ENCODE results near the gene ANTKMT.
"Not testable (repeated sequence)": the region's sequence is repeated elsewhere in the genome, so short reads cannot be mapped to it uniquely, and the experiment has no call there.

ANTKMT gene

GRCh38 chr16:739560-740458, 18.9 kb downstream of the ANTKMT start:
- in situ Hi-C loops (cut with HindIII; ENCODE audit: low sequenced_read_pairs): no loop called here

- in situ Hi-C loops (cut with HindIII; ENCODE audit: low sequenced_read_pairs): no loop called here
These were observed 19.5 kb downstream of the ANTKMT start for GRCh38 chr16:740459-740763.

GRCh38 chr16:740764-741505, 20.0 kb downstream of the ANTKMT start, which contains the start of gene CIAO3:
Gene CIAO3 (minus strand): TSS chr16:740997. CDS start chr16:740985, 12 bp downstream.
- in situ Hi-C loops (cut with HindIII; ENCODE audit: low sequenced_read_pairs): no loop called here

GRCh38 chr16:741986-742629, 21.2 kb downstream of the ANTKMT start:
- in situ Hi-C loops (cut with HindIII; ENCODE audit: low sequenced_read_pairs): no loop called here

GRCh38 chr16:742894-743293, 21.9 kb downstream of the ANTKMT start:
- in situ Hi-C loops (cut with HindIII; ENCODE audit: low sequenced_read_pairs): not testable (repeated sequence)

- in situ Hi-C loops (cut with HindIII; ENCODE audit: low sequenced_read_pairs): no loop called here
These were observed 23.0 kb downstream of the ANTKMT start for GRCh38 chr16:743794-744500.

- in situ Hi-C loops (cut with HindIII; ENCODE audit: low sequenced_read_pairs): no loop called here
These were observed 24.8 kb downstream of the ANTKMT start for GRCh38 chr16:745739-746138.

GRCh38 chr16:746637-747036, 25.7 kb downstream of the ANTKMT start:
- in situ Hi-C loops (cut with HindIII; ENCODE audit: low sequenced_read_pairs): no loop called here

- in situ Hi-C loops (cut with HindIII; ENCODE audit: low sequenced_read_pairs): no loop called here
These were observed 27.2 kb downstream of the ANTKMT start for GRCh38 chr16:747978-748746.

- in situ Hi-C loops (cut with HindIII; ENCODE audit: low sequenced_read_pairs): no loop called here
These were observed 28.1 kb downstream of the ANTKMT start for GRCh38 chr16:749010-749409.

GRCh38 chr16:750485-750884, 29.5 kb downstream of the ANTKMT start:
- in situ Hi-C loops (cut with HindIII; ENCODE audit: low sequenced_read_pairs): no loop called here

- in situ Hi-C loops (cut with HindIII; ENCODE audit: low sequenced_read_pairs): no loop called here
These were observed 30.4 kb downstream of the ANTKMT start for GRCh38 chr16:751152-752006.

GRCh38 chr16:752007-752312, 31.0 kb downstream of the ANTKMT start:
- in situ Hi-C loops (cut with HindIII; ENCODE audit: low sequenced_read_pairs): no loop called here

GRCh38 chr16:754121-754607, 33.2 kb downstream of the ANTKMT start:
- in situ Hi-C loops (cut with HindIII; ENCODE audit: low sequenced_read_pairs): not testable (repeated sequence)

- in situ Hi-C loops (cut with HindIII; ENCODE audit: low sequenced_read_pairs): no loop called here
These were observed 33.7 kb downstream of the ANTKMT start for GRCh38 chr16:754656-755055.

GRCh38 chr16:756428-756827, 35.5 kb downstream of the ANTKMT start:
- in situ Hi-C loops (cut with HindIII; ENCODE audit: low sequenced_read_pairs): no loop called here

- in situ Hi-C loops (cut with HindIII; ENCODE audit: low sequenced_read_pairs): no loop called here
These were observed 38.4 kb downstream of the ANTKMT start for GRCh38 chr16:759110-759910.

- in situ Hi-C loops (cut with HindIII; ENCODE audit: low sequenced_read_pairs): no loop called here
These were observed 39.1 kb downstream of the ANTKMT start for GRCh38 chr16:760065-760464.
